Hepatocyte (in vitro differentiated cells): ENCODE results near the gene ATP5MC2. TPM values are rescaled to one million over a fixed set of nuclear protein-coding genes. Genes with fewer than 3 reads are reported as not detected.
"Not testable (repeated sequence)": the region's sequence is repeated elsewhere in the genome, so short reads cannot be mapped to it uniquely, and the experiment has no call there.

Source experiments
- DNase-seq: peaks from one replicate; pipeline ENCODE4 v3.0.0-alpha.2; 2016; ENCODE audit warnings: low spot score
- H2AFZ ChIP-seq: fragments of 200-600 bp; sonication (generic); 2 replicates; pipeline ENCODE4 v1.6.0; 2016; ENCODE audit warnings: antibody characterized with exemption, mild to moderate bottlenecking
- H3K27ac ChIP-seq: fragments of 200-600 bp; sonication (generic); 2 replicates; pipeline ENCODE4 v1.5.1; 2016; ENCODE audit warnings: mild to moderate bottlenecking
- H3K27me3 ChIP-seq: fragments of 200-600 bp; sonication (generic); 2 replicates; pipeline ENCODE4 v1.6.1; 2016
- H3K36me3 ChIP-seq: fragments of 200-600 bp; sonication (generic); replicated peaks from 2 replicates; pipeline ENCODE4 v1.5.1; 2016; ENCODE audit warnings: low read depth; ENCODE audit not compliant: insufficient read depth
- H3K4me1 ChIP-seq: fragments of 200-600 bp; sonication (generic); 2 replicates; pipeline ENCODE4 v1.5.1; 2016; ENCODE audit warnings: mild to moderate bottlenecking, moderate library complexity; ENCODE audit not compliant: insufficient read depth
- H3K4me2 ChIP-seq: fragments of 200-600 bp; sonication (generic); 2 replicates; pipeline ENCODE4 v1.6.0; 2016
- H3K4me3 ChIP-seq: fragments of 200-600 bp; sonication (generic); 2 replicates; pipeline ENCODE4 v1.5.1; 2016; ENCODE audit warnings: mild to moderate bottlenecking
- H3K79me2 ChIP-seq: fragments of 200-600 bp; sonication (generic); 2 replicates; pipeline ENCODE4 v1.6.0; 2017; ENCODE audit warnings: mild to moderate bottlenecking
- H3K9me2 ChIP-seq: fragments of 200-600 bp; sonication (generic); replicated peaks from 2 replicates; pipeline ENCODE4 v1.6.0; 2017; ENCODE audit warnings: mild to moderate bottlenecking; ENCODE audit not compliant: insufficient read depth
- H3K9me3 ChIP-seq: fragments of 200-600 bp; sonication (generic); 2 replicates; pipeline ENCODE4 v1.5.1; 2016; ENCODE audit warnings: low read depth, mild to moderate bottlenecking
- H4K20me1 ChIP-seq: fragments of 200-600 bp; sonication (generic); 2 replicates; pipeline ENCODE4 v1.6.0; 2016; ENCODE audit warnings: mild to moderate bottlenecking; ENCODE audit not compliant: insufficient read depth, poor library complexity, severe bottlenecking
- CTCF ChIP-seq: fragments of 200-600 bp; sonication (generic); IDR thresholded peaks from 2 replicates; pipeline ENCODE4 v1.5.1; 2016; ENCODE audit warnings: antibody characterized with exemption, mild to moderate bottlenecking; ENCODE audit not compliant: poor library complexity
- EZH2 ChIP-seq: fragments of 200-600 bp; sonication (generic); IDR thresholded peaks from 2 replicates; pipeline ENCODE4 v1.6.1; 2016; ENCODE audit warnings: antibody characterized with exemption, mild to moderate bottlenecking, borderline replicate concordance
- EZH2phosphoT487 ChIP-seq: fragments of 200-600 bp; sonication (generic); IDR thresholded peaks from one replicate; pipeline ENCODE4 v1.6.1; 2018; ENCODE audit warnings: antibody characterized with exemption, mild to moderate bottlenecking, low read depth, moderate library complexity; ENCODE audit not compliant: unreplicated experiment, severe bottlenecking
- WGBS: methylation state at CpG from one replicate; pipeline ENCODE4 v1.1.6; 2016; ENCODE audit warnings: low lambda C conversion rate; ENCODE audit errors: missing lambda C conversion rate; 5-methylcytosine and 5-hydroxymethylcytosine counted together
- polyA plus RNA-seq: library from polyadenylated mRNA; unstranded; fragments of >200 nt; fragmentation: Nextera tagmentation; extraction: Ambion mirVana; gene quantifications from 2 replicates; pipeline ENCODE4 v1.2.1, GENCODE V29; 2016
- total RNA-seq: library from RNA; depleted of rRNA; stranded (reverse); fragments of >200 nt; gene quantifications from 2 replicates; pipeline ENCODE4 v1.2.3, GENCODE V29; 2014

The ATP5MC2 gene
- total and polyA plus RNA-seq, 2 experiments from 2014 or later: 252 to 301 TPM

GRCh38 chr12:53719649-53720048, 43.8 kb upstream of the ATP5MC2 start:
- H3K36me3 ChIP-seq: no peaks in the 10 kb centered on the region

GRCh38 chr12:53718567-53718966, 42.7 kb upstream of the ATP5MC2 start:
- not testable (repeated sequence) for H3K36me3 ChIP-seq, H3K9me3 ChIP-seq, H4K20me1 ChIP-seq, H3K4me2 ChIP-seq, H3K4me1 ChIP-seq, H3K79me2 ChIP-seq, H3K27ac ChIP-seq, H3K27me3 ChIP-seq, H3K4me3 ChIP-seq, H2AFZ ChIP-seq, H3K9me2 ChIP-seq, DNase-seq
- WGBS: 99% methylated on average over 5 of the region's 6 CpGs

More at GRCh38 chr12:53719649-53720048, 43.8 kb upstream of the ATP5MC2 start:
- H3K9me3 ChIP-seq: no peaks in the 10 kb centered on the region
- H2AFZ ChIP-seq: no peak overlapping the region
- no peaks in the 10 kb centered on the region for H3K4me1 ChIP-seq
- H3K79me2 ChIP-seq: no peaks in the 10 kb centered on the region
- no peak for DNase-seq
- H3K4me2 ChIP-seq: no peak overlapping the region
- H4K20me1 ChIP-seq: no peaks in the 10 kb centered on the region
- no peak for TF ChIP-seq CTCF
- no peak overlapping the region for H3K4me3 ChIP-seq
- H3K27ac ChIP-seq: no peak overlapping the region
- WGBS: 77% methylated on average over 2 of the region's 2 CpGs
- H3K27me3 ChIP-seq: no peaks in the 10 kb centered on the region
- H3K9me2 ChIP-seq: no peaks in the 10 kb centered on the region

GRCh38 chr12:53717319-53717718, 41.4 kb upstream of the ATP5MC2 start:
- H4K20me1 ChIP-seq: no peaks in the 10 kb centered on the region
- no peak for DNase-seq
- H3K36me3 ChIP-seq: no peaks in the 10 kb centered on the region
- no peaks in the 10 kb centered on the region for H3K9me3 ChIP-seq
- TF ChIP-seq EZH2 (no peak), EZH2phosphoT487 (no peak), CTCF (no peak)
- no peak overlapping the region for H2AFZ ChIP-seq
- no peaks in the 10 kb centered on the region for H3K9me2 ChIP-seq
- WGBS: 92% methylated on average over 5 of the region's 5 CpGs
- H3K4me2 ChIP-seq: no peak overlapping the region
- no peak overlapping the region for H3K27ac ChIP-seq
- H3K4me3 ChIP-seq: no peak overlapping the region
- H3K79me2 ChIP-seq: no peaks in the 10 kb centered on the region
- H3K4me1 ChIP-seq: no peaks in the 10 kb centered on the region
- no peaks in the 10 kb centered on the region for H3K27me3 ChIP-seq

- Histone ChIP-seq H3K27me3 (no peaks in the 10 kb centered on the region), H3K79me2 (no peaks in the 10 kb centered on the region), H3K9me3 (no peaks in the 10 kb centered on the region), H3K36me3 (no peaks in the 10 kb centered on the region), H4K20me1 (no peaks in the 10 kb centered on the region), H3K9me2 (no peaks in the 10 kb centered on the region), H3K27ac (no peak overlapping the region), H2AFZ (no peak overlapping the region), H3K4me1 (no peaks in the 10 kb centered on the region), H3K4me2 (no peak overlapping the region), H3K4me3 (no peak overlapping the region)
- no peak for DNase-seq
- 97% methylated on average over 4 of the region's 4 CpGs for WGBS
- no peak for TF ChIP-seq CTCF
- TF ChIP-seq EZH2: no peak
- TF ChIP-seq EZH2phosphoT487: no peak
These were observed 38.1 kb upstream of the ATP5MC2 start for GRCh38 chr12:53714004-53714403.
